ENCODE data around the gene WAC. TPM values are rescaled to one million over a fixed set of nuclear protein-coding genes. Genes with fewer than 3 reads are reported as not detected.

Gene WAC, protein sequence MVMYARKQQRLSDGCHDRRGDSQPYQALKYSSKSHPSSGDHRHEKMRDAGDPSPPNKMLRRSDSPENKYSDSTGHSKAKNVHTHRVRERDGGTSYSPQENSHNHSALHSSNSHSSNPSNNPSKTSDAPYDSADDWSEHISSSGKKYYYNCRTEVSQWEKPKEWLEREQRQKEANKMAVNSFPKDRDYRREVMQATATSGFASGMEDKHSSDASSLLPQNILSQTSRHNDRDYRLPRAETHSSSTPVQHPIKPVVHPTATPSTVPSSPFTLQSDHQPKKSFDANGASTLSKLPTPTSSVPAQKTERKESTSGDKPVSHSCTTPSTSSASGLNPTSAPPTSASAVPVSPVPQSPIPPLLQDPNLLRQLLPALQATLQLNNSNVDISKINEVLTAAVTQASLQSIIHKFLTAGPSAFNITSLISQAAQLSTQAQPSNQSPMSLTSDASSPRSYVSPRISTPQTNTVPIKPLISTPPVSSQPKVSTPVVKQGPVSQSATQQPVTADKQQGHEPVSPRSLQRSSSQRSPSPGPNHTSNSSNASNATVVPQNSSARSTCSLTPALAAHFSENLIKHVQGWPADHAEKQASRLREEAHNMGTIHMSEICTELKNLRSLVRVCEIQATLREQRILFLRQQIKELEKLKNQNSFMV
- total RNA-seq, result 51.0 and 52.4 TPM in 2 replicates

DNA sequence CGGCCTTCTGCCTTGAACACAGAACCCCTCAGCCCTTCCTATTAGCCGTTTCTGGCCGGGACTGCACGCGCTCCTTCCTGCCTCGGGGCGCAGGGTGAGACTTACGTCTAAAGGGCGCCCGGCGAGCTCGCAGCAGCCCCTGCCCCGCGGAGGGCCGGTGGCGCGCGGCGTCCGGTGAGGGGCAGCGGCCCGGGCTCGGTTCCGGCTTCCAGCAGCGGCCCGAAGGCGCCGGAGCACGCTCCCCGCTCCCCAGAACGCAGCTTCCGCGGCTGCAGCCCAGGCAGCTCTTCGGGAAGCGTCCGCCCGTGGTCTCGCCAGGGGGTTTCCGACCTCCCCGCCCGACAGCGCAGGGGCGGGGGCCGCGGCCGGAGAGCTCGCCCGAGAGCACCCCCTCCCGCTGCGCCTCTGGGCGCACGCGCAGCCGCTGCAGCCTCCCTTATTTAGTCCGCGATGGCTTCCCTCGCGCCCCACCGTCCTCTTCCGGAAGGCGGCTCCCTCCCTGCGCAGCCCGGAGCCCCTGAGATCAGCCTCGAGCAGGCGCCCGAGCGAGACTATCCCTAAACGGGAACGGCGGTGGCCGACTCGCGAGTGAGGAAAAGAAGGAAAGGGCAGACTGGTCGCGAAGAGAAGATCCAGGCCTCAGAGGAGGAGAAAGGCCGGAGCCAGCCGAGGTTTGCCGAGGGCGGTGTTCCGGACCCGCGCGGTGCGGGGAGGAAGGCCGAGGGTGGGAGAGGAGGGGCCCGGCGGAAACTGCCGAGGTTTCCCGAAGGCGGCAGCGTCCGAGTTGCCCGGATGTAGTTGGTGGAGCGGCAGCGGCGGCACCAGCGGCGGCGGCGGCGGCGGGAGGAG is at the start of gene WAC:
Gene WAC (plus strand): TSS at position 782 of the 849 bp plus-strand sequence. CDS start 462 bp downstream, outside the sequence.

Other genes starting within 250 kb of the WAC start
- 0.38 and 0.56 TPM in 2 replicates for gene MPP7, start 230.1 kb upstream of the WAC start, total RNA-seq
- gene BAMBI, start 144.4 kb downstream of the WAC start, total RNA-seq, result 8.6 and 35.5 TPM in 2 replicates